Measurements from ENCODE around the gene IRX5.

IRX5 gene

GRCh38 chr16:54931120-54932014, 702 bp downstream of the IRX5 start:
- DNase-seq = no peak

GRCh38 chr16:54932021-54932660, 1.5 kb downstream of the IRX5 start:
- DNase-seq = no peak

GRCh38 chr16:54932737-54933254, 2.1 kb downstream of the IRX5 start:
- no peak for DNase-seq

- DNase-seq = no peak
Measured at GRCh38 chr16:54933281-54934011, 2.8 kb downstream of the IRX5 start.

- no peak for DNase-seq
Measured at GRCh38 chr16:54934481-54935265, 4.0 kb downstream of the IRX5 start.

- no peak for DNase-seq
Measured at GRCh38 chr16:54935266-54935968, 4.8 kb downstream of the IRX5 start.

GRCh38 chr16:54936201-54936978, 5.7 kb downstream of the IRX5 start:
- no peak for DNase-seq

GRCh38 chr16:54936979-54937670, 6.5 kb downstream of the IRX5 start:
- DNase-seq = no peak

GRCh38 chr16:54937671-54938211, 7.1 kb downstream of the IRX5 start:
- no peak for DNase-seq

GRCh38 chr16:54938212-54939028, 7.8 kb downstream of the IRX5 start:
- DNase-seq = no peak

- DNase-seq = no peak
Measured at GRCh38 chr16:54939029-54939346, 8.3 kb downstream of the IRX5 start.

GRCh38 chr16:54939510-54940278, 9.0 kb downstream of the IRX5 start:
- DNase-seq = no peak

- DNase-seq = no peak
Measured at GRCh38 chr16:54940279-54940604, 9.6 kb downstream of the IRX5 start.

- DNase-seq = no peak
Measured at GRCh38 chr16:54942353-54942943, 11.8 kb downstream of the IRX5 start.

GRCh38 chr16:54944002-54944401, 13.3 kb downstream of the IRX5 start:
- DNase-seq = no peak

- no peak for DNase-seq
Measured at GRCh38 chr16:54945063-54945462, 14.4 kb downstream of the IRX5 start.

- DNase-seq = no peak
Measured at GRCh38 chr16:54946909-54947308, 16.2 kb downstream of the IRX5 start.

GRCh38 chr16:54947616-54948015, 17.0 kb downstream of the IRX5 start:
- no peak for DNase-seq
